ENCODE results near the gene APCDD1L.

DNA sequence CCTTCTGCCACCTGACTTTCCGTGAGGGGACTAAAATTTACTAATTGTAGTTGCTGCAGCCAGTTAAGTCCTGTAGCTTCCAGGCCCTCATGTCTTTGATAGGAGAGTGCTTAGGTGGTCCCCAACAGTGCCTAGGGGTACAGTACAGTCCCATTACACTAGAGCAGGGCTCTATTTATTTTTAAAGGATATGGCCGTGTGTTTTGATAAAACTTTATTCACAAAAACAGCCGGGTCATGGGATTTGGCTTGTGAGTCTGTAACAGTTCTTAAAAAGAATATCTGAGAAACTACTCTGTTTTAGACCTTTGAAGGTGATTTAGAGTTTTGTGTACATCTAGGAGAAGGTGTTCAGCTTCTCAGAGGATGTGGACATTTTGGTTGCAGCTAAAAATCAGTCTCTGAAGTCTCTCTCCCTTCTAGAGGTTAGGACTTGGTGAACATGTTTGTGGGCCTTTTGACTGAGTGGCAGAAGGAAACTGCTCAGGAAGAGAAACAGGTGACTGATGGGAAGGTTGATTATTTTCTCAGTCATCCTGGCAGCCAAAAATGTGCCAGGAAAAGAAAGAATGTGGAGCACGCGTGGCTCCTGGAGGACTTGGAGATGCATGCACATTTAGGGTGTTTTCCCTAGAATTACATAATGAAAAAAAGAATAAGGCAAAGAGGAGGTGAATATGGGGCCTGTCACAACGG is 68.8 kb downstream of the APCDD1L start:
- TF ChIP-seq CTCF (IDR thresholded peaks at IDR 0.05 in 4 of 5, conservative IDR thresholded peaks at IDR 0.05 in 1 of 5) (no peak), POLR2A (IDR thresholded peaks at IDR 0.05) (no peak)

All from gastrocnemius medialis (tissue), 4 donors.